ACC112 (cell line): ENCODE results near the gene CMKLR1.

Source experiments
- H2AFZ ChIP-seq: fragments of 200-600 bp; sonication (generic); one replicate; pipeline ENCODE4 v1.6.0; 2017; ENCODE audit warnings: antibody characterized with exemption, low read length; ENCODE audit not compliant: unreplicated experiment
- H3K27ac ChIP-seq: fragments of 200-600 bp; sonication (generic); 2 replicates; pipeline ENCODE4 v1.5.1; 2014; ENCODE audit warnings: low read depth, mild to moderate bottlenecking, antibody characterized with exemption, low read length, moderate library complexity
- H3K27me3 ChIP-seq: fragments of 200-600 bp; sonication (generic); 2 replicates; pipeline ENCODE4 v1.6.1; 2014; ENCODE audit warnings: mild to moderate bottlenecking, antibody characterized with exemption, low read length, moderate library complexity, mixed read lengths; ENCODE audit not compliant: insufficient read depth
- H3K36me3 ChIP-seq: fragments of 200-600 bp; sonication (generic); 2 replicates; pipeline ENCODE4 v1.6.1; 2016; ENCODE audit warnings: mild to moderate bottlenecking, antibody characterized with exemption, low read length, moderate library complexity, mixed read lengths; ENCODE audit not compliant: insufficient read depth
- H3K4me1 ChIP-seq: fragments of 200-600 bp; sonication (generic); one replicate; pipeline ENCODE4 v1.6.1; 2016; ENCODE audit warnings: low read length, mixed read lengths; ENCODE audit not compliant: insufficient read depth, unreplicated experiment, control insufficient read depth
- H3K4me3 ChIP-seq: fragments of 200-600 bp; sonication (generic); 2 replicates; pipeline ENCODE4 v1.5.1; 2014; ENCODE audit warnings: mild to moderate bottlenecking, low read depth, low read length
- H3K79me2 ChIP-seq: fragments of 200-600 bp; sonication (generic); one replicate; pipeline ENCODE4 v1.6.0; 2016; ENCODE audit warnings: low read length; ENCODE audit not compliant: control insufficient read depth, unreplicated experiment, insufficient read depth

The CMKLR1 gene

DNA sequence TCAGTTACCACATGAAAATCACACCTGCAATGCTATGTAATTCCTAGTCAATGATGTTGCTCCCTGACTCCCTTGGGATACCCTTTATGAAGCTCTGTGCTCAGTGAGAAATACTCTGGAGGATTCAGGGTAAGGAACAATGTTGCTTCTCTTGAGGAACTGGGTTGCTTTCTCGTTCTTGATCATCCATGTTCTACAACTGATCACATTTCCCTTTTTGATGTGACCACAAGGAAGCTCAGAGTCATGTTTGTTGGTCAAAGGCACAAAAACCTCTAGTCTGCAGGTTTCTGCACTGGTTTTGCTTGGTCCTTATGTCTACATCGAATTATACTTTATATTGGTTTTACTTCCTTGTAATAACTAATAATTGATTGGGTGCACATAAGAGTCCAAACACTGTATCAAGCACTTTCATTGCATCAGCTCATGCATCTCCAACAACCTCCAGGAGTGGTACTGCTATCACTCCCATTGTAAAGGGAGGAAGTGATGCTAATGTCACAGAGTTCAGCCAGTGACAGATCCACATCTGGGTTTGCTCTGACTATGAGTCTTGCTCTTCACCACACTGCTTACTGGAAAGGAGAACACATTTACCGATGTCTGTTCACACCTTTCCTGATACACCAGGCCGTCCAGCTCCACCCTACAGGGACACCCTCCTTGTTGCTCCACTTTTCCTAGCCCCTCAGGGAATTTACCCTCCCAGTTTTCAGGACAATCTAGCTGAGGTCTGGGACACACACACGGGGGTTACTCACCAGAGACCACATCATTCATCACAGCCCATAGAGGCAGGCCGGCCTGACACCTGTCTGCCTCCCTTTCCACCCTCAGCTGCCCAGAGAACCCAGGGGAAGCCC, 41.0 kb downstream of the CMKLR1 start:
- Histone ChIP-seq H3K36me3 (no peaks in the 10 kb centered on the region), H3K79me2 (no peaks in the 10 kb centered on the region), H3K27ac (no peak overlapping the region), H2AFZ (no peak overlapping the region), H3K27me3 (no peaks in the 10 kb centered on the region), H3K4me1 (peaks cover 10% of the 10 kb centered on the region), H3K4me3 (no peak overlapping the region)

DNA sequence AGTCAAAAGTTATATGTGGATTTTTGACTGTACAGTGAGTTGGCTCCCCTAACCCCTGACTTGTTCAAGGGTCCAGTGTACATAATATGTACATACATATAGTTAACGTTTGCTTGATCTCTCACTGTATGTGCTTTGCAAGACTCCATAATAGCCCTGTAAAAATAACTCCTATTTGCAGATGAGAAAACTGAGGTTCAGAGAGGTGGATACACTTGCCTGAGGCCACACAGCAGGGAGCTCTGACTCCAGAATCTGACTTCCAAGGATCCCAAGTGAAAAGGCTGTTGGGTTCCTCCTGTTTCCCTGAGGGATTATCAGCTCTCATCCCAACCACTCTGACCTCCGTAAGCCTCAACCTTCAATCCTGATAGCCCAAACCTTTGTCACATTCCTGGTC, 41.7 kb downstream of the CMKLR1 start:
- no peak overlapping the region for H3K27ac ChIP-seq
- H3K4me1 ChIP-seq: peaks cover 3% of the 10 kb centered on the region
- no peak overlapping the region for H2AFZ ChIP-seq
- H3K79me2 ChIP-seq: no peaks in the 10 kb centered on the region
- no peaks in the 10 kb centered on the region for H3K36me3 ChIP-seq
- no peaks in the 10 kb centered on the region for H3K27me3 ChIP-seq
- H3K4me3 ChIP-seq: no peak overlapping the region

DNA sequence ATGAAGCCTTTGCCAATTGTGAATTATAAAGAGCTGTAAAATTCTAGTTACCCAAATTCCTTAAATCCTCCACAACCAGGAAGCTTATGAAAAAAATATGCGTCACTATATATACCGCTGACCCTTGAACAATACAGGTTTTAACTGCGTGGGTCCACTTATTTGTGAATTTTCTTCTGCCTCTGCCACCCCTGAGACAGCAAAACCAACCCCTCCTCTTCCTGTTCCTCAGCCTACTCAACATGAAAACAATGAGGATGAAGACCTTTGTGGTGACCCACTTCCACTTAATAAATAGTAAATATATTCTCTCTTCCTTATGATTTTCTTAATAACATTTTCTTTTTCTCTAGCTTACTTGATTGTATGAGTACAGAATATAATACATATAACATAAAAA, 42.2 kb downstream of the CMKLR1 start:
- Histone ChIP-seq H3K4me3 (no peak overlapping the region), H3K4me1 (no peaks in the 10 kb centered on the region), H2AFZ (no peak overlapping the region), H3K27ac (no peak overlapping the region), H3K27me3 (no peaks in the 10 kb centered on the region), H3K36me3 (no peaks in the 10 kb centered on the region), H3K79me2 (no peaks in the 10 kb centered on the region)

DNA sequence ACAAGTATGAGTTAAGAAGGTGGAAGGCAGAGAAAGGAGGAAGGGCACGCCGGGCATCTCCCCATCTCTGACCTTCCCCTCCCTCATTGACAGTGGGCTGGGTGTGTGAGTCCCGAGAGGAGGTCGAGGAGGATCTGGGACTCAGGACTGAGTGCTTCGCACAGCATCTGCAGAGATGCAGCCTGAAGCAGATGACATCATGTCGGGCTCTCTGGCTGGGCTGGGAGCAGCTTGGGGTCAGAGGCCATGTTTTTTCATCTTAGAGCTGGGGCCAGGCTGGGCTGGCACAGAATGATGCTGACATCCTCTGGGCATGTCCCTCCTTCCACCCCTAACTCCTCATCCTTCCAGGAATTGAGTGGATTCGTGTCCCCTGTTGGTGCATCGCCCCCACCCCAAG, 43.5 kb downstream of the CMKLR1 start:
- H3K27ac ChIP-seq: no peak overlapping the region
- H3K27me3 ChIP-seq: no peaks in the 10 kb centered on the region
- H3K4me3 ChIP-seq: no peak overlapping the region
- H3K79me2 ChIP-seq: no peaks in the 10 kb centered on the region
- H3K36me3 ChIP-seq: no peaks in the 10 kb centered on the region
- no peaks in the 10 kb centered on the region for H3K4me1 ChIP-seq
- no peak overlapping the region for H2AFZ ChIP-seq

DNA sequence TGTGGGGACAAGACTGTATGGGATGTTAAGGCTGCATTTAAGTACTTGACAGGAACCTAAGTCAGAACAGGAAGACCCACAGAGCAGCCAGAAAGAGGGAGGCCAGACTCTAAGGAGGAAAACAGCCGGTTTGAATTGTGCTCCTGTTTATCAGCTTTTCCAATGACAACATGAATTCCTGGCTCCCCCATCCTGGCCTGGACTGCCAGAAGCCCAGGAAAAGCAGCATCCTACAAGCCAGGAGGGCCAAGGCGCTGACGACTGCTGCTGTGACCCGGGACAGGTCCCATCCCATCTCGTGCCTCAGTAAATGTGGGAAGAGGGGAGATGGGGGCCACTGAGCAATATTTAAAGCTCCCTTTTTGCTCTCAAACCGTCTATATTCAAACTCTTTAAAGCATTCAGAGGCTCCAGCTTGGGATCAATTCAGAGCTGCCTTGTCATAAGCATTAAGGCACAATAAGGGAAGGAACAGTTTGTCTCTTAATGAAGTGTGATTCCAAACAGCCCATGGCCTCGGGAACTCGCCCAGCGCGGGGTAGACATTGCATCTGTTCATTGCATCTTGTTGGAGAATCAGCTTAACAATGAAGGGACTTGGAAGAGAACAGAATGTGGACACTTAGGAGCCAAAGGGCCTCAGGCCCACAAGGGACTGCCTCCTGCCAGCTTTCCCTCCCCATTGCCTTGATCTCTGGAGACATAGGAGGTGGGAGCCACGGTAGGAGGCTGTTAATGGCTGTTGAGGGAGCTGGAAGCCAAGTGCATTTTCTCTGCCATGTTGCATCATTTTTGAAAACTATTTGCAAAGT, 49.6 kb downstream of the CMKLR1 start:
- Histone ChIP-seq H3K79me2 (no peaks in the 10 kb centered on the region), H3K4me1 (no peaks in the 10 kb centered on the region), H3K27ac (no peak overlapping the region), H3K36me3 (no peaks in the 10 kb centered on the region), H3K4me3 (no peak overlapping the region), H2AFZ (no peak overlapping the region), H3K27me3 (peaks cover 7% of the 10 kb centered on the region)

DNA sequence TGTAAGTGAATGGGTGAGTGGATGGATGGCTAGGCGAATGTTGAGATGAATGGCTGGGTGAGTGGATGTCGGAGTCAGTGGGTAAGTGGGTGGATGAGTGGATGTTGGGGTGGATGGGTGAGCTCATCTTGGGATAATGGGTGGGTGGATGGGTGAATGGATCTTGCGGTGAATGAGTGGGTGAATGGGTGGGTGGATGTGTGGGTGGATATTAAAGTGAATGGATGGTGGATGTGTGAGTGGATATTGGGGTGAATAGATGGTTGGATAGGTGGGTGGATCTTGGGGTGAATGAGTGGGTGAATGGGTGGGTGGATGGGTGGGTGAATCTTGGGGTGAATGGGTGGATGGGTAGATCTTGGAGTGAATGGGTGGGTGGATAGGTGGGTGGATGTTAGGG, 51.9 kb downstream of the CMKLR1 start:
- H3K79me2 ChIP-seq: no peaks in the 10 kb centered on the region
- no peak overlapping the region for H3K27ac ChIP-seq
- H3K4me3 ChIP-seq: no peak overlapping the region
- H3K27me3 ChIP-seq: peaks cover 22% of the 10 kb centered on the region
- H3K36me3 ChIP-seq: no peaks in the 10 kb centered on the region
- no peaks in the 10 kb centered on the region for H3K4me1 ChIP-seq
- H2AFZ ChIP-seq: no peak overlapping the region

DNA sequence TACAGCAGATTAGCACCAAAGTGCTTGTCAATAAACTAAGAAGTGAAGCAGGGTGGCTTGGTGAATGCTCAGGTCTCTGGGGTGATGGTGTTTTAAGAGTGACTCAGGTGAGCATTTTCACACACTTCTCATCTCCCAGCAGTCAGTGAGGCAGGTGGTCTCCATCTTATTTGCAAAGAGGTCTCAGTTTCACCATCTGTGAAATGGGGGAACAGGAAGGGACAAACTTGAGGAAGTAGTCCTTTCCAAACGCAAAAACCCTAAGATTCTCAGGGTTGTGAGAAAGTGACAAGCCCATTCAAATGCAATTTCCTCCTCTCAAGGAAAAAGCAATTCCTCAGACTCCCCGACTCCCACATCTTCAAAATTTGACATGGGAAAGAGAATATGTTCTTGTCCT, 54.1 kb downstream of the CMKLR1 start:
- H3K36me3 ChIP-seq: no peaks in the 10 kb centered on the region
- no peaks in the 10 kb centered on the region for H3K4me1 ChIP-seq
- no peaks in the 10 kb centered on the region for H3K79me2 ChIP-seq
- peaks cover 33% of the 10 kb centered on the region for H3K27me3 ChIP-seq
- no peak overlapping the region for H2AFZ ChIP-seq
- H3K4me3 ChIP-seq: no peak overlapping the region
- no peak overlapping the region for H3K27ac ChIP-seq

DNA sequence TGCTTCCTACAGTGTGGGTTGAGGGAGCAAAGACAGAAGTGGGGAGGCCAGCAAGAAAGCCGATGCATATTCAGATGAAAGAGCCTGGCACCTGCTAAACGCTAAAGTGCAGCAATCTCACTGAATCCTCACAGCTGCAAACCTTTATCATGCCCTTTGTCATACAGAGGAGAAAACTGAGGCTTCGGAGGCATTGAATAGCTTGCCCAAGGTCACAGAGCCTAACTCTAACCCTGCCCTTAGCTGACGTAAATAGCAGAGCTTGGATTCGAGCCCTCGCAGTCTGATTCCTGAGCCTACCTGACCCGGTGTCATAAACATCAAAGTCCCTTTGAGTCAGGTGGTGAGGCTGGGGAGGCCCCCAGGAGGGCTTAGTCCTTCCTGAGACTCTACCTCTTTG, 54.9 kb downstream of the CMKLR1 start:
- Histone ChIP-seq H3K79me2 (no peaks in the 10 kb centered on the region), H3K4me3 (no peak overlapping the region), H3K27me3 (peaks cover 42% of the 10 kb centered on the region), H2AFZ (no peak overlapping the region), H3K27ac (no peak overlapping the region), H3K4me1 (no peaks in the 10 kb centered on the region), H3K36me3 (no peaks in the 10 kb centered on the region)

DNA sequence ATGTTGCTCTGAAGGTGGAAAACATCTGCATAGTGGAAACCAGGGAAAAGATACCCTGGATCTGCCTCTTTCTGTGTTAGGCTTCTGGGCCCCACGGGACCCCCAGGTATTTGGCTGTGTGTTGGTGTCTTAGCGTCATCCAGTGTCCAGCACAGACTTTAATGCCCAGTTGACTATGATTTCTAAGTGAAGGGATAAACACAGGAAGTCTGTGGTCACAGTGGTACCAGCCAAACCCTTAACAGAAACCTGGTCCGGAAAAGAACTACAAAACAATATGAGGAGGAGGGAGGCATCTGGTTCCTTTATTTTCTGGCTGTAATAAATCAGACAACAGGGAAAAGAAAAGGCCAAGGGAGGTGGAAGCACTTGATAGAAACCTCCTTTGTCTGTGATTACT, 56.4 kb downstream of the CMKLR1 start:
- peaks cover 54% of the 10 kb centered on the region for H3K27me3 ChIP-seq
- no peak overlapping the region for H3K27ac ChIP-seq
- H3K79me2 ChIP-seq: no peaks in the 10 kb centered on the region
- no peaks in the 10 kb centered on the region for H3K36me3 ChIP-seq
- H3K4me1 ChIP-seq: no peaks in the 10 kb centered on the region
- H3K4me3 ChIP-seq: no peak overlapping the region
- H2AFZ ChIP-seq: no peak overlapping the region

DNA sequence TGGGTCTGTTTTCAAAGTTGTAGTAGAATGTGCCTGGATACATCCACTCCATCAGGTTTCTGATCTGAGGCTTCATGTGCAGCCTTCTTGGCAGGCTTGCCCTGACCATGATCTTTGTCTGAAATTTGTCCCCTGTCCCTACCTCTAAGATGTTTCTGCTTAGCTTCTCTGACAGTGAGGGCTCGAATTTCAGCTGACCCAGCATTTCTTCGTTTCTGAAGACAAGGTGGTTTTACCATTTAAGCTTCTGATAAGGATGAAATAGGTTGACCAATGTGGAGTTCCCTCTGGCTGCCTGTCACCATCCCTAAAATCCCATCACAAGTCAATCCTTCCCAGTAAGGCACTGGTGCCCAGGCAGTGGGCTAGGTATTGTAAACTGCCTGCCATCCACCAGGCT, 57.0 kb downstream of the CMKLR1 start:
- Histone ChIP-seq H3K4me3 (no peak overlapping the region), H3K27me3 (peaks cover 54% of the 10 kb centered on the region), H3K79me2 (no peaks in the 10 kb centered on the region), H3K27ac (no peak overlapping the region), H2AFZ (no peak overlapping the region), H3K36me3 (no peaks in the 10 kb centered on the region), H3K4me1 (no peaks in the 10 kb centered on the region)

DNA sequence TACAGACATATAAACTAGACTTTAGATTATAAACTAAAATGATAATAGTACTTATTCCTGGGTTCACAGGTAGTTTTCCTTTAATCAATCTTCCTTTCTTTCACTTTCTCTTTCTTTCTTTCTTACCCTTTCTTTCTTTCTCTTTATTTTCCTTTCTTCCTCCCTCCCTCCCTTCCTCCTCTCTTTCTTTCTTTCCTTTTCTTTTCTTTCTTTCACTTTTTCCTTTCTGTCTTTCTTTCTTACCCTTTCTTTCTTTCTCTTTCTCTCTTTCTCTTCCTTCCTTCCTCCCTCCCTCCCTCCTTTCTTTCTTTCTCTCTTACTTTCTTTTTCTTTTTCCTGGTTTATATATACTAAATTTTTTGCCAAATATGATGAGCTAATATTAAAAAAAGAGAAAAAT, 61.5 kb downstream of the CMKLR1 start:
- no peak overlapping the region for H3K4me3 ChIP-seq
- H3K27ac ChIP-seq: no peak overlapping the region
- H3K79me2 ChIP-seq: no peaks in the 10 kb centered on the region
- no peak overlapping the region for H2AFZ ChIP-seq
- no peaks in the 10 kb centered on the region for H3K36me3 ChIP-seq
- no peaks in the 10 kb centered on the region for H3K4me1 ChIP-seq
- H3K27me3 ChIP-seq: peaks cover 42% of the 10 kb centered on the region
